GM10847 (cell line): ENCODE data around the gene DIPK1C.

ENCODE experiments used
- POLR2A ChIP-seq: IDR thresholded peaks from 2 replicates; pipeline ENCODE4 v1.6.1; 2011; ENCODE audit not compliant: insufficient read length; ENCODE audit errors: extremely low read depth

The DIPK1C gene

GRCh38 chr18:74418023-74418422, 39.1 kb downstream of the DIPK1C start:
- TF ChIP-seq POLR2A: no peak

- TF ChIP-seq POLR2A: no peak
Measured at GRCh38 chr18:74416124-74416523, 41.0 kb downstream of the DIPK1C start.

- TF ChIP-seq POLR2A: no peak
Measured at GRCh38 chr18:74414953-74415515, 42.1 kb downstream of the DIPK1C start.

- TF ChIP-seq POLR2A: no peak
Measured at GRCh38 chr18:74413836-74414235, 43.3 kb downstream of the DIPK1C start.

- TF ChIP-seq POLR2A: no peak
Measured at GRCh38 chr18:74412116-74412880, 44.8 kb downstream of the DIPK1C start.

GRCh38 chr18:74411475-74411874, 45.6 kb downstream of the DIPK1C start:
- TF ChIP-seq POLR2A: no peak

- no peak for TF ChIP-seq POLR2A
Measured at GRCh38 chr18:74410441-74410992, 46.6 kb downstream of the DIPK1C start.

GRCh38 chr18:74407888-74408287, 49.2 kb downstream of the DIPK1C start:
- no peak for TF ChIP-seq POLR2A

- TF ChIP-seq POLR2A: no peak
Measured at GRCh38 chr18:74402806-74403433, 54.2 kb downstream of the DIPK1C start.

- TF ChIP-seq POLR2A: no peak
Measured at GRCh38 chr18:74400813-74401212, 56.3 kb downstream of the DIPK1C start.

- TF ChIP-seq POLR2A: no peak
Measured at GRCh38 chr18:74399091-74399887, 57.8 kb downstream of the DIPK1C start.

GRCh38 chr18:74397572-74397971, 59.5 kb downstream of the DIPK1C start:
- TF ChIP-seq POLR2A: no peak

- TF ChIP-seq POLR2A: no peak
Measured at GRCh38 chr18:74396171-74397169, 60.6 kb downstream of the DIPK1C start.

- no peak for TF ChIP-seq POLR2A
Measured at GRCh38 chr18:74395648-74396154, 61.4 kb downstream of the DIPK1C start.
